GM21515 (cell line): ENCODE data around the gene KIF3B.
"Not testable (repeated sequence)": the region's sequence is repeated elsewhere in the genome, so short reads cannot be mapped to it uniquely, and the experiment has no call there.

Source experiments
- ATAC-seq: cut with Tn5 transposase; IDR thresholded peaks from one replicate; pipeline ENCODE4 v1.9.1; 2021; ENCODE audit not compliant: unreplicated experiment

Gene KIF3B

DNA sequence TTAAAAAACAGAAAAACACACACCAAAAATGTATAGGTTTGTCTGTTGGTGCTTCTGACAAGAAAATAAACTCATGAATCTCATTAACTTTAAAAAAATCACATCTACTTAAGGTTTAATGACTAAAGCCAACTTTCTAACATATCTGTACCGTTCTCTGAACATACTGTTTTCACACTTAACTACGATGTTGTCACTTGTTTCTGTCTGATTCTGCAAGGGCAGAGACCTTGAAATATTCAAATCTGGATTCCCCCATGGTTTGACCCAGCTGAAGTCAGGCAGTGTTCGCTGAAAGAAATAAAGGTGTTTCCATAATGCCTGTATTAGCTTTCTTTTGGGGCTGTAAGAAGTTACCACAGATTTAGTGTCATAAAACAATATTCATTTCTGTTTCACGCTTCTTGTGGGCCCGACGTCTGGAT lies 78.0 kb downstream of the KIF3B start:
- ATAC-seq: no peak

DNA sequence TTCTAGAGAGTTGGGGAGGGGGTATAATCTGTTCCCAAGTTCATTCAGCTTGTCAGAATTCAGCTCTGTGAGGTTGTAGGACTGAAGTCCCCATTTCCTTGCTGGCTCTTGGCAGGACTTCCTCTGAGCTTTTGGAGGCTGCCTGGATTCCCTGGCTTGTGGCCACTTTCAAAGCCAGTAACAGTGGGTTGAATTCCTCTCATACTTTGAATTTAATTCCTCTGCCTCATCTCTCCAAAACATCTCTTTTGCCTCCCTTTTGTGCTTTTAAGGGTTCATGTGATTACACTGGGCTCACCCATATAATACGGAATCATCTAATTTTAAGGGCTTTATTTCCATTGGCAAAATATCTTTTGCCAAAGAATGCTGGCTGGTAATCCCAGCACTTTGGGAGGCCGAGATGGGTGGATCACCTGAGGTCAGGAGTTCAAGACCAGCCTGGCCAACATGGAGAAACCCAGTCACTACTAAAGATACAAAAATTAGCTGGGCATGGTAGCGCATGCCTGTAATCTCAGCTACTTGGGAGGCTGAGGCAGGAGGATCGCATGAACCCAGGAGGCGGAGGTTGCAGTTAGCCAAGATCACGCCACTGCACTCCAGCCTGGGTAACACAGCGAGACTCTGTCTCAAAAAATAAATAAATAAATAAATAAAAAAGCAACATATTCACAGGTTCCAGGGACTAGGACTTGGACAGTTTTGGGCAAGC lies 78.6 kb downstream of the KIF3B start:
- ATAC-seq: not testable (repeated sequence)

DNA sequence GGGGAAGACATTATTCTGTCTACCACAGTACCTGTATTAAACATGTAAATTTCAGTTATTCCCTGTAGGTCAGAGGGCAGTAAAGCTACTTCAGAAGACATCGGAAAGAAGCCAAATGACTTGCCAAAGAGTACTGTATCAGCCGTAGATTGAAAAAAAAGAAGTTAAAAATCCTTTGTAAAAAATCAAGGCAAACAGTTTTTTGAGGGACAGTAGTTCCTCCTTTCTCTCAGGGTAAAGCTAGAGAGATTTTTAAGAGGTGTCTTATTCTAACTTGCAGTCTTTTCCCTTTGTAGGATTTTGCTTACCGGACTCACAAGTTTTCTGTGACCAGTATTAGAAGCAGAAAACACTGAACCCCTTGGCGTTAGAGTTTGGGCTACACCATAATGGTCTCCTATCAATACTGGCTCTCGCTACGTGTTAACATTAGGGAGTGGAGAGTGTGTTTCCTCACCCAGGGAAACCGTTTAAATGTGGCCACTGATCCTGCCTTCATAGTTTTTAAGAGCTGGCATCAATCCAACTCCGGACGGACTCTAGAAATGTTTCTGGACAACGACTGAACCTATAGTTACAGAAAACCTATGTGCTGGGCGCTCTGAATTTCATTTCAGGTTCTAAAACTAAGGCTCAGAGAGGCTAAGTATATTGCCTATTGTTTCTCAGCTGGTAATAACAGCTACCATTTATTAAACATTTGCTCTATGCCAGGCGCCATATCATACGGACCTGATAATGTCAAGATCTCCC lies 79.3 kb downstream of the KIF3B start:
- no peak for ATAC-seq

DNA sequence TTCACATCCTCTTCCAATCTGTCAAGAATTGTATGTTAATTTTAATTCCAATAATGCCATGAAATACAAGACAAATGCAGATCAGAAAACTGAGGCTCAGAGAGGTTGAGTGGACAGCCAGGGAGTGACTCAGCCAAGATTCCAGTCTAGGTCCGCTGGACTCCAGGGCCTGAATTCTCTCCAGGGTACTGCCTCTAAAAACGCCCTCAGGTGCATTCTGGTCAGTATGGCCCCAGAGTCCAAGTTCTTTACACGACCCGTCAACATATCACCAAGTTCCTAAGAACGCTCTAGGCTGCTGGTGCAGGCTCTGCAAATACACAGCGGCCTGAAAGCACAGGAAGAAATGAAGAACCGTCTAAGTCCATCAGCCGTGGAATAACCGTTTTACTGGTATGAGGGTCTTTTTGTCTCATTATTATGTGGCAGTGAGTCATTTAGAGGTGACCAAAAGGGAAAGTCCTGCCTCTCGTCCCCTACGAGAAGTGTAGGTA lies 80.0 kb downstream of the KIF3B start:
- ATAC-seq: no peak

DNA sequence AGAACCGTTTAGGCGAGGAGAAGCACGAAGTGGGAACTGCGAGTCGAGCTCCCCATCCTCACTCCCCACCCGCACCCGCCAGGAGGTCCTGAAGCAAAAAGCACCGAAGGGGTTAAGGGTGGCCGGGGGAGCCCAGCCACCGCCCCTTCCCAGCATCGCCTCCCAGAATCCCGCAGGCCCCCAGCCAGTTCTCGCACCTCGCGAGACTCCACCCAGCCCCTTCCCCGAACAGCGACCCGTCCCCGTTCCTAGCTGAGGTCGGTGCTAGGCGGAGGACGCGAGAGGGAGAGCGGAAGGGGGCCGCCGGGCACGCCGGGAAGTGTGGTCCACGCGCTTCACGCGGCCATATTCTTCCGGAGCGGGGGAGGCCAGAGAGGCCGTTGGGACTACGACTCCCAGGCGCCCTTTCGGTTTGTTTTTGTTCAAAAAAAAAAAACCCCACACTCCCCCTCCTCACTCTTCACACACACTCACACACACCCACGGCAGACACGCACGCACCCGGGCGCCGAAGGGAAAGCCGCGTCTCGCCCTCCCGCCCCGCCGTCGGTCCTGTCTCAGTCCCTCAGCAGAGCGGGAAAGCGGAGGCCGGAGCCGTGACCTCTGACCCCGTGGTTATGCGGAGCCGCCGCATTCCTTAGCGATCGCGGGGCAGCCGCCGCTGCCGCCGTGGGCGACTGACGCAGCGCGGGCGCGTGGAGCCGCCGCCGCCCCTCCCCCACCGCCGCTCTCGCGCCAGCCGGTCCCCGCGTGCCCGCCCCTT lies 80.6 kb downstream of the KIF3B start, which contains the start of gene ASXL1:
ASXL1 (plus strand) TSS at position 463 of the 763 bp plus-strand sequence. CDS start 445 bp downstream, outside the sequence.
- ATAC-seq: peak; percentile 67

DNA sequence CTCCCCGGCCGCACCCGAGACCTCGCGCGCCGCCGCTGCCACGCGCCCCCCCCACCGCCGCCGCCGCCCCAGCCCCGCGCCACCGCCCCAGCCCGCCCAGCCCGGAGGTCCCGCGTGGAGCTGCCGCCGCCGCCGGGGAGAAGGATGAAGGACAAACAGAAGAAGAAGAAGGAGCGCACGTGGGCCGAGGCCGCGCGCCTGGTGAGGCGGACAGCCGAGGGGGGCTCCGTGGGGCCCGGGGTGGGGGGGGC lies 81.1 kb downstream of the KIF3B start:
- no peak for ATAC-seq

DNA sequence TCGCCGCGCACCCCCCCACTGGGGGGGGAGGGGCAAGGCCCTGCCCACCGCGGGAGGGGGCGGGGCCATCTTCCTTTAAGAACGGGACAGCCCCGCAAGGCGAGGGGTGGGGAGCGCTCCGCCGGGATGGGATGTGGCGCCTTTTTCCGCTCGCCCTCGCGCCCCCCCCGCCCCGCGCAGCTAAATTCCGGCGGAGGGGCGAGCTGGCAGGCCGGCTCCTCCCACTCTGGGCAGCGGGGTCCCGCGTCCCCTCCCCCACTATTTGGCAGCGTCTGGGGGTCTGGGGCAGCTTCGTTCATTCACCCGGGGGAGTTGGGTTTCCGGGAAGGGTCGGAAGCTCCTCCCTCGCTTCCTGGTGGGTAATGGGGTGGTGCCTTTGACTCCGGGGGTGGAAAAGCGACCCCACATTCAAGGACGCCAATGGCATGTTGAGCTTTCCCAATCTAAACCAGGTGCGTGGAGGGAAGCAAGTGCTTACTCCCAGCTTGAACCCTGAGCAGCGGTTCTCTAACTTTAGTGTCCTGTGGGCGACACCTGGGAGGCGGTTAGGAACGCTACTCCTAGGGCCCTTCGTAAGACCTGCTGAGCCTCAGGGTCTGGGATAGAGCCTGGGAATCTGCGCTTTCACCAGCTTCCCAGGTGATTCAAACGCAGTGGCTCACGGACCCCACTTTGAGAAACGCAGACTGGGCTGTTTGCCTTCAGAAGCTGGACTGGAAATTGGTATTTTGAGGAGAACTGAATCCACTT lies 81.6 kb downstream of the KIF3B start:
- ATAC-seq: peak; percentile 25

DNA sequence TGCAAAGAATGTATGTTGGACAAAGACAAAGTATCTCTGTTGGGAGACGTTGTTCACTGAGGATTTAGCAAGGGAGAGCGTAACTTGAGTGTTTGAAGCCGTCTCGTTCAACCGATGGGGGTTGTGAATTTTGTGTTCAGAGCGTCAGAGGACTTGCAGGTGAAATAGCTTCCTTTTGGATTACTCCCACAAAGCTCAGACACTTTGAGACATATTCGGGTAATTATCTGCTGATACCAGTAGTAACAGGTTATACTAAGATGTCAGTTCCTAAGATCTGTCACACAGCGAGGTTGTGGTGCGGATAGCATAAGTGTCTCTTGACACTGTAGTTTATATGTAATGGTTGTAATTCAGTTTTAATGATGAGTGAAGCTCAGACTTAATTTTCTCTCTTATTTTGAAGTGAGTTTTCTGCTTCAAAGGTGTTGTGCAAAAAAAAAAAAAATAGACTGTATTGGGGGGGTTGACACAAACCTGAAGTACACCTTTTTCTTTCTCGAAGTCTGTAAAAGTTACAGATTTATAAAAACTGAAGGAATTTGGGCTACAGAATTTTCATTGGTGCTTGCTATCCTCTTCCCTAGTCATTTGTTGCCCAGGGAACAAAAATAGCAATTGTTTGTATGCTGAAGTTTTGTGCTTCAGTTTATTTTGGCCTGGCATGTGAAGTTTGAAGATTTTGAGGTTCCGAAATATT lies 82.3 kb downstream of the KIF3B start:
- ATAC-seq: no peak

DNA sequence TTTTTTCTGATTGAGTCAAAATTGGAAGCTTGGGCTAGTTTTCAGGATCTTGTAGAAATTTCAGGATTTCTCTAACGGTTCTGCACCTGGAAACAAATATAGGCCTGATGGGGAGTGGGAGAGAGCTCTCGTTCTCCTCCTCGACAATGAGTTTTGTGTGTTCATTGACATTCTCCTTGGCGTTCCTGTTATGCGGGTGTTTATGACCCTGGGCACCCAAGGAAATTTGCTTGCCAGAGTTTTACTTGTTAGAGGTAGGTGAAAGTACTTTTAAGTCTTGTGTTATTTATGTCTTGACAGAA lies 82.8 kb downstream of the KIF3B start:
- ATAC-seq: no peak

DNA sequence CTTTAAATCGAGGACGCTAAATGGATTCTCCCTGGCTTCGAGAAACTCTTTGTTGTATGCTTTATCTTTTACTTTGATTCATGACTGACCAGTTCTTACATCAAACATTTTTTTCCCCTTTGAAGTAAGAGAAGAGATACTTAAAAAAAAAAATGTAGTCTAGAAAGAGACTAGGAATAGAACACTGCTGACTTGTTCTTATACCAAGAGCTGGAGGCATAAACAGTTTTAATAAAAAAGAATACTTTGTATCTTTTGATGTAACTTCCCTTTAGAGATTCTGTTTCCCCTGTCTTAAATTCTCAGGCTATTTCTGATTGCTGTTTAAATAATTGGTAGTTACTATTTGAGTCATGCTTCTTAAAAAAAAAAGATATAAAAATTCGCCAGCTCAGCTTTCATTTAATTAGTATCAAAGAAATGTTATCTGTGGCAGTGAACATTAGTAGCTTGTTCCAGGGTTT lies 85.5 kb downstream of the KIF3B start:
- no peak for ATAC-seq

DNA sequence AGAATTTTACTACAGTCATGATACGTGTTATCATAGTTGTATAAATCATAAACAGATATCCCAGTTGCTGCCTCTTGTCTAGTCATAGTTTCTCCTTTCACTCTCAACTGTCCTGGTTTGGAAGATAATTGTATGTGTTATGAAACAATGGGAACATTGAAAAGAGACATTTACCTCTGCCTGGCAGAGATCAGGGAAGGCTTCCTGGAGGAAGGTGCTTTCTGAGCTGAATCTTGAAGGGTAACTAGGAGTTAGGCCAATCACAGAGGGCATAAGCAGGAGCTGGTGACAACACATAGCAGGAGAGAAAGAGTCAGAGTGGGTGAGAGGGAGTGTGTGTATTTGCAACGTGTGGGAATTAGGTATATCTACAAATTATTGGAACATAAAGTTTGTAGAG lies 86.0 kb downstream of the KIF3B start:
- no peak for ATAC-seq

DNA sequence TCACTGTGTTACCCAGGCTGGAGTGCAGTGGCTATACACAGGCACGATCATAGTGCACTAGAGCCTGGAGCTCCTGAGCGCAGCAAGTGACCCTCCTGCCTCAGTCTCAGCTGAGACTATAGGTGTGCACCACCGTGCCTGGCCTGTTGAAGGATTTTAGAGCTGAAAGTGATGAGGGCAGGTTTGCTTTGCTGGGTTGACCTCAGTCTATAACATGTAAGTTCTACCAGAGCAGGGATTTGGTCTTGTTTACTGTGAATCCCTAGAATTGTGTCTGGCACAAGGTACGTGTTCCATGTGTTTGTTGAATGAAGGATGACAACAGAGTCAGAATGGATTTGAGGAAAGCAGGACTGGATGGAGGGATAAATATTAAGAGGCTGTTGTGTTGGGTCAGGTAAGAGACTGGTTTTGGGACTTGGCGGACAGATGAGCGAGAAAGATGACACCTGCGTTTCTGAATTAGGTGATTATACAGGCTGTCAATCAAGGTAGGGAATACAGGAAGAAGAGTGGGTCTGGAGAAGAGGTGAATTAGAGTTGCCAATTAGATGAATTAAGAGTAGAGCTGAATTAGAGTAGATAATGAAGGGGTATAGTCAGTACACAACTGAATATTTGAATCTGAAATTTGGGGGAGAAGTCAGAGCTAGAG lies 87.2 kb downstream of the KIF3B start:
- no peak for ATAC-seq

DNA sequence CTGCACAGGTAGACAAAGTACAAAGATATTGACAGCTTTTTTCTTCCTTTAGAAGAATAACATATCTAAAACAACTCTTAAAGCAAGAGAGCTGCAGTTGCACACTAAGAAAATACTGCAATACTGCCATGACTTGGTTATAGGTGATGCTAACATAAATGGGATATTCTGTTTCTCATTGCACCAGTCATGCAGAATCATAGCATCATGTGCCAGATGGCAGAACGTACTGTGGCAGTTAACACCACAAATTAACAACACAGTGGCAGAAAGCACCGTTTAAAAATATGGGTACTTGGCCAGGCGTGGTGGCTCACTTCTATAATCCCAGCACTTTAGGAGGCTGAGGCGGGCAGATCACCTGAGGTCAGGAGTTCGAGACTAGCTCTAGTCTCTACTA lies 88.1 kb downstream of the KIF3B start:
- no peak for ATAC-seq

DNA sequence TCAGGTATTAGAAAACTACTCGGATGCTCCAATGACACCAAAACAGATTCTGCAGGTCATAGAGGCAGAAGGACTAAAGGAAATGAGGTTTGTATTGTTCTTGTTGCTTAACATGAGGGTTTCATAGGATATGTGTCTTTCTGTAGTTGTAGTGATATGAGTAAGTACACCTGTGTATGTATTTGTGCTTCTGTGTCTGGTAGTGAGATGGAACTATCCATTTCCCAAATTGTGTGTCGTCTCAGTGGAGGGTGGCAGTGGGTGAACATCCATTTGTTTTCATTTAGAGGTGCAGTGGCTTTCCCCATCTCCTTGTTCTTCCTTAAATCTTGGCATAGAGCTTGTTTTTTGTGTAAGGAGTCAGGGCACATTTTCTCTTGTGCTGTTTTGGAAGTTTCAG lies 88.9 kb downstream of the KIF3B start:
- ATAC-seq: peak; percentile 42

DNA sequence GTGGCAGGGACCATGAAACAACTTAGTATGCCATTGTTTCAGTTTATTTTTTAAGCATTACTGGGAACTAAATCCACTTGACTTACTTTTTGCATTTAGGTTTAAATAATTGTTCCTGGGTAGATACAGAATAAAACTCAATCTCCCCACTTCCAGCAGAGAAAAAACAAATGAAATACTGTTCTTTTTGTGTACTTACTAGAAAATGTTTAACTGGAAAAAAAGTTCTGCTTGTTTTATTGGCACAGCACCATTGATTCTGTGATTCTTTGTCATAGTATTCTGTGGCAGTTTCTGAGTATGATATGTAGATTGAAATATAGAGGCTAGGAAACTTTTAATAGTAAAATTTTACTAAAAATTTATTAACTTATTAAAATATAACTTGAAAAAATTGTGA lies 90.9 kb downstream of the KIF3B start:
- no peak for ATAC-seq

DNA sequence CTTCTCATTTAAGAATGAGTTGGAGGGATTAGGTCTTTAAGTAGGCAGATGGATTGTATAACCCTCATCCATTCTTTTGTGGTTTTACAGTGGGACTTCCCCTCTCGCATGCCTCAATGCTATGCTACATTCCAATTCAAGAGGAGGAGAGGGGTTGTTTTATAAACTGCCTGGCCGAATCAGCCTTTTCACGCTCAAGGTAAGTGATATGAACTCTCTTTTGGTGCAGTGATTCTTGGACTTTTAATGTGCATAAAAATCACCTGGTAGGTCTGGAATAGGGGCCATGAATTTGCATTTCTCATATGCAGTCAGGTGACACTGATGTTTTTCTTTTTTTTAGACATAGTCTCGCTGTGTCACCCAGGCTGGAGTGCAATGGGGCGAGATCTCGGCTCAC lies 91.5 kb downstream of the KIF3B start:
- no peak for ATAC-seq

DNA sequence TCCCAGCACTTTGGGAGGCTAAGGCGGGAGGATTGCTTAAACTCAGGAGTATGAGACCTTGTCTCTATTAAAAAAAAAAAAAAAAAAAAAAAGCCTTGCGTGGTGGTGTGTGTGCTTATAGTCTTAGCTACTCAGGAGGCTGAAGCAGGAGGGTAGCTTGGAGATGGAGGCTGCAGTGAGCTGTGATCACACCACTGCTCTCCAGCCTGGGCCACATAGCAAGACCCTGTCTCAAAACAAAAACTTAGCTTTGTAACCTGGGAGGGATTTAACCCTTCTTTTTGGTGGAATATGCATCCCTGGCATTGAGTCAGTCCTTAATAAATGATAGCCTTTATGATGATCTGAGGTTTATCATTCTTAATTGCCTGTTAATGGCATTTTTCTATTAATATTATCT lies 93.4 kb downstream of the KIF3B start:
- no peak for ATAC-seq

DNA sequence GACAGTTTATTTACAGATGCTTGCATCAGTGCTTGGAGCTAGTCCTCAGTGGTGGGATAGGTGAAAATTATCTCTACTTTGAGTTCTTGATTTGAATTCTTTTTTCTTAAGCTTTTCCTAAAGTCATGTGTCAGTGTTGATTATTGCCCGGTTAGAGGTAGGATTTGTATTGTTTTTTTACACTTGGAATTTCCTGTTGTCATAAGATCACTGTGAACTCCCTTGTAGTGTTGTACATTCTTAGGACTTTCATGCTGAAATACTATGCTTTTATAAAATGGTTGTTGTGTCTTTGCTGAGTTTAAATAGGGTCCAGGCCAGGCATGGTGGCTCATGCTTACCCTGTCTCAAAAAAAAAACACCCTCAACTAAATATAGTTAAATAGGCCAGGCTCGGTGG lies 101.0 kb downstream of the KIF3B start:
- no peak for ATAC-seq

DNA sequence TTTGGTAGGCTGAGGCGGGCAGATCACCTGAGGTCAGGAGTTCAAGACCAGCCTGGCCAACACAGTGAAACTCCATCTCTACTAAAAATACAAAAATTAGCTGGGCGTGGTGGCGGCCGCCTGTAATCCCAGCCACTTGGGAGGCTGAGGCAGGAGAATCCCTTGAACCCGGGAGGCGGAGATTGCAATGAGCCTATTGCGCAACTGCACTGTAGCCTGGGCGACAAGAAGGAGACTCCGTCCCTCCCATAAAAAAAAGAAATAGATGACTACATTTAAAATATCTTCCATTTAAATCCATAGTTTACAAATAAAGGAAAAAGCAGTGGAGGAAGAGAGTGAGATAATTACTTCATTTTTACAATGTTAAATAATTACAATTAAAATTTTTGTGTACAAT lies 102.6 kb downstream of the KIF3B start:
- not testable (repeated sequence) for ATAC-seq

DNA sequence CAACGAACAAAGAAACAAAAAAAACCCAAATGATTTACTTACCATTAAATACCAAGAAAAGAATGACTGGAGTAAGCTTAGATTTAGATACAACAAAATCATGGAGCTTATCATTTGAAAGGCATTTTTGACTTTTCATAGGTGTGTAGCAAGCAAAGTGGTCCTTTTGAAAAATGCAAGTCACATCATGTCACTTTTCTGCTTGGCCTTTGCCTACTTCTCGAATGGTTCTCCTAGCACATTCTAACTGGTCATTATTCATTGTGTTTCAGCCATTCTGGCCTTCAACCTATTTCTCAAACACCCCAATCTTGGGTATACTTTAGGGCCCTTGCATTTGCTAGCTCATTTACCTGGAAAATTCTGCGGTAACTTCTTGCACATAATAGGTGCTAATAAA lies 103.3 kb downstream of the KIF3B start:
- ATAC-seq: no peak
